GM18867 (cell line): ENCODE data around the gene GPR52.

Experiments
- ATAC-seq: cut with Tn5 transposase; IDR thresholded peaks from one replicate; pipeline ENCODE4 v1.9.1; 2021; ENCODE audit warnings: mild to moderate bottlenecking, moderate library complexity; ENCODE audit not compliant: unreplicated experiment

The GPR52 gene

DNA sequence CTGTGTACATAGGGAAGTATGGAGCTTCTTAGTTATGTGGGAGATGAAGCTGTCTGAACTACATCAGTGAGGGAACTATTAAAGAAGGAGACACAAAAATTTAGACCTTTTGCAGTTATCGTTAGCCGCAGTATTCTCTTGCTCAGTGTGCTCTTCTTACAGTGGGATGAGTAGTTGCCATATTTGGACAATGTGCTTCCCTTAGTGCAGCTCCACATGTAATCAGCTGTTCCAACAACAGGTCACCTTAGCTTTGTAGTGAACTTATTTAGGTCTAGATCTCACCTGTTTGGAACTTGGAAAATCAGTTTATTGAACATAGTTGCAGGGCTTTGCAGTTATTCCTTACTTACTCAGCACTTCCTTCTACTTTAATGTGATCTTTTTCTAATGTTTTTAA, 18.1 kb downstream of the GPR52 start:
- no peak for ATAC-seq

DNA sequence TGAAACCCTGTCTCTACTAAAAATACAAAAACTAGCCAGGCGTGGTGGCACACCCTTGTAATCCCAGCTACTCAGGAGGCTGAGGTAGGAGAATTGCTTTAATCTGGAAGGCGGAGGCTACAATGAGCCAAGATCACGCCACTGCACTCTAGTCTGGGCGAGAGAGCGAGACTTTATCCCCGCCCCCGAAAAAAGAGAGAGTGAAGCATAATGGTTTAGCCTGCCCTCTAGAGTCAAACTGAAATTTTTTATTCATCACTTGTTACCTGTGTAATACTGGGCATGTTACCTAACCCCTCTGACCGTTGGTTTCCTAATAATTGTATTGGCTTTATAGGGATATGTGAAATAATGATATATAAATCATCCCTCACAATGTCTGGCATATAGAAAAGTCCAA, 18.8 kb downstream of the GPR52 start:
- ATAC-seq = no peak

DNA sequence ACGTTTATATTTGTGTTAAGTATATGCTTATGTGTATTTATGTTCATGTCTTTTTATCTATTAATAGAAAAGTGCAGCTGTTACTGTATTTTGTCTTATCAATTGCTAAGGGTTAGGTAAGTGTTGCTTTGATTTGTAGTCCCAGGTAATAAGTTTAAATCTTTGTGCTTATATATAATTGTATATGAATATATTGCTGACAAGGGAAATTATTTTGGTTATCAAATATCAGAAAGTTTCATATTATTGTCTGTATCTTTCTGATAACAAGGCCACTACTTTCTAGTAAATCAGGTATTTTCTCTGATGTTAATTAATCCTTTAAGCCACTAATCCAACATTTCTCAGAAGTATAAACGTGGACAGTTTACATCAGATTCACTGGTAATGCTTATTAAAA, 21.3 kb downstream of the GPR52 start:
- ATAC-seq = no peak

DNA sequence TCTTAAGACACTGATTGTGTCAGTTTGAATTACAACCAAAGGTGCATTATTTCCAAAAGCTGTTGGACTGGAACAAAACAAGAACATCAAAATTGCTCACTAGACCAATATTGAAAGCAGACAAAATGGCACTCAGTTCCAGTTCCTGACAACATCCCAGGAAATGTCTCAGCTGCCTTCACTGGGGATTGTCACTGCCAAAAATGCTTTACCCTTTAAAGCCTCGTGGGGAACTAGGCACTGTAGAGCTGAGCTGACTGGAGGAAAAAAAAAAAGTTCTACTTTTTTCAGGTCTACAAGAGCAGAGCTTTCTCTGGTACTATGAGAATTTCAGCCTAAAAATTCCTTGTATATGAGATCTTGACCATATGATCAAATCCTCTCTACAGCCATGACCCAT, 21.9 kb downstream of the GPR52 start:
- ATAC-seq = no peak

DNA sequence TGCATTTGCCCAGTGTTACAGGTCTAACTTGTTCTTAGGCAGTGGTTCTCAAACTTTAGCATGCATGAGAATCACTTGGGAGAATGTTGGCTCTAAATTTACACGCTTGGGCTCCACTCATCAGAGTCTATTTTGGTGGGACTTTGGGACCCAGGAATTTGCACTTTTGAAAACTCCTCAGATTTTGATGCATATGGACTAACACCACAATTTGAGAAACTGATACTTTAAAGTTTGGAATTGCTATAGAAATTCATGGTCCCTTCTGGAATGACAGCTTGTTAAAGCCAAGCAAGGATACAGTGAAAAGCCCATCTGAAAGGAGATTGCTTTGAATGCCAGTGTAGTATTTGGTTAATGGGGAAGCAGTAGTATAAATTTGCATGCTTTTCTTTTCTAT, 31.5 kb downstream of the GPR52 start:
- no peak for ATAC-seq

DNA sequence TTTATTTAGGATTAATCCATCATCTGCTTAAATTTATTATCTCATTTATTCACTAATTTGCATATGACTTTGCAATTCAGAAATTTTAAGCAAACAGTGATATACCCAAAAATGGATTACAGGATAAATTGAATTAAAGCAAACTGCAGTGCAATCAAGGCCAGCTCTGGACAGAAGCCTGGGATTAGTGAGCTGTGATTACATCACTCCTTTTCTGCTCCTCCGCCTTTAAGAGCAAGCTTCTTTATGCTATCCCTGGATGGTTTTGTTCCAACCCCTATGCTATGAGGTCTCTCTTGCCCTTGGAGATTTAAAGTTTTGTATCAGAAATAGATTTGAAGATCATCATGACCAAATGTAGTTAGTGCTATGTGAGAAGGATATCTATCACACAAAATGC, 32.6 kb downstream of the GPR52 start:
- no peak for ATAC-seq

DNA sequence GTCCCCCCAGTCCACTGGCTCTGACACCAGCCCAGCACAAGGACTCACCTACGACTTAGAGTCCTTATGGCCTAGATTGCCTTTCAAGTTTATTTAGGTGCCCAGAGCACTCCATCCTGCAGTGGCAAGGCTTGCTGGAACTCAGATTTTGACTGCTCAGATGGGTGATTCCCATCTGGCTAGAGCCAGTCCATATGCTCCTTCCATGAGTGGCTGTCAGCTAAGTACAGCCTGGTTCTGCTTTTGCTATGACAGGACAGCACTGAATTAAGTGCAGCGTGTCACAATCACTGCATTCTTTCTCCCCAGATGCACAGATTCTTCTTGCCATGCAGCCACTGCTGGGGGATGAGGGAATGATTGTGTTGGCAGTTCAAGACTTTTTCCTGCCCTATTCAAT, 43.8 kb downstream of the GPR52 start:
- ATAC-seq = no peak

DNA sequence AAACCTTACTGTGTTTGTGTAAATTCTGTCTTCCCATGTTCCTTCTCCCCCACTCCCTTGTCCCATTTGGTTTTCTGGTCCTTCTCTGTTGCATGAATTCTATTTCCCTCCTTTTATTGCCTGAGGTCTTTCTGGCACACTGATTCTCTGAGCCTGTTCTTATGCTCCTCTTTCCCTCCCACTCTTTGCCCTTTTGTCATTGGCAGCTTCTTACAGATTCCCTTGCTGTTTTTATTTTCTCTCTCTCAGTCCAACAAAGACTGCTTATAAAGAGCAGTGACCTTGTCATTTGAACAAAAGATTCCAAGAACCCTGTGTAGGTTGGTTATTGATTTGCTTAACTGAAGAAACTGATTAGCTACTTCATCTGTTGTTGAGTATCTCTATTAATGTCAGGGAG, 49.7 kb downstream of the GPR52 start:
- no peak for ATAC-seq
